Neuronal stem cell (in vitro differentiated cells): ENCODE results near the gene DCAF8L1.
"Not testable (repeated sequence)": the region's sequence is repeated elsewhere in the genome, so short reads cannot be mapped to it uniquely, and the experiment has no call there.

Source experiments
- DNase-seq: peaks from one replicate; pipeline ENCODE4 v3.0.0-alpha.2; 2013; ENCODE audit warnings: low spot score
- H2AFZ ChIP-seq: one replicate; pipeline ENCODE4 v1.6.1; 2013; ENCODE audit warnings: mild to moderate bottlenecking, low read length, inconsistent platforms
- H2AK5ac ChIP-seq: 2 replicates; pipeline ENCODE4 v1.6.1; 2013; ENCODE audit warnings: low read depth, mild to moderate bottlenecking, inconsistent platforms, low read length, moderate library complexity, mixed read lengths
- H2BK120ac ChIP-seq: 2 replicates; pipeline ENCODE4 v1.6.1; 2013; ENCODE audit warnings: low read depth, mild to moderate bottlenecking, inconsistent platforms, low read length, moderate library complexity, mixed read lengths
- H2BK12ac ChIP-seq: one replicate; pipeline ENCODE4 v1.6.1; 2013; ENCODE audit warnings: low read length, inconsistent platforms
- H2BK15ac ChIP-seq: 2 replicates; pipeline ENCODE4 v1.6.1; 2013; ENCODE audit warnings: mild to moderate bottlenecking, low read length, inconsistent platforms, mixed read lengths
- H2BK5ac ChIP-seq: one replicate; pipeline ENCODE4 v1.6.1; 2013; ENCODE audit warnings: inconsistent platforms, mild to moderate bottlenecking, low read length, moderate library complexity
- H3K14ac ChIP-seq: one replicate; pipeline ENCODE4 v1.6.1; 2013; ENCODE audit warnings: low read length, inconsistent platforms
- H3K18ac ChIP-seq: 2 replicates; pipeline ENCODE4 v1.6.1; 2013; ENCODE audit warnings: low read length, inconsistent platforms
- H3K23ac ChIP-seq: 2 replicates; pipeline ENCODE4 v1.6.1; 2013; ENCODE audit warnings: low read depth, mild to moderate bottlenecking, mixed read lengths, low read length, inconsistent platforms; ENCODE audit not compliant: poor library complexity
- H3K27ac ChIP-seq: replicated peaks from 3 replicates; pipeline ENCODE4 v1.5.1; 2013; ENCODE audit warnings: low read length, inconsistent platforms
- H3K27me3 ChIP-seq, 3 experiments: 2 replicates each; pipeline ENCODE4 v1.6.1; 2013; ENCODE audit warnings: low read length in 3 of 3, mild to moderate bottlenecking in 2 of 3, inconsistent platforms in 1 of 3, low read depth in 1 of 3, mixed read lengths in 1 of 3, moderate library complexity in 1 of 3; ENCODE audit not compliant: control insufficient read depth in 3 of 3, insufficient read depth in 3 of 3
- H3K36me3 ChIP-seq, 2 donors: replicated peaks in 1 of 2; 2 replicates each; pipeline ENCODE4 v1.6.1; 2013; ENCODE audit warnings: low read length in 2 of 2; ENCODE audit not compliant: control insufficient read depth in 2 of 2, insufficient read depth in 2 of 2
- H3K4ac ChIP-seq: 2 replicates; pipeline ENCODE4 v1.6.1; 2013; ENCODE audit warnings: inconsistent platforms, mild to moderate bottlenecking, low read length, moderate library complexity
- H3K4me1 ChIP-seq, 2 donors: 1 replicate in 1 of 2; 2 replicates in 1 of 2; pipeline ENCODE4 v1.6.1; 2013; ENCODE audit warnings: low read length in 2 of 2, low read depth in 1 of 2; ENCODE audit not compliant: control insufficient read depth in 2 of 2, insufficient read depth in 1 of 2
- H3K4me2 ChIP-seq: one replicate; pipeline ENCODE4 v1.6.1; 2013; ENCODE audit warnings: mild to moderate bottlenecking, low read length, inconsistent platforms; ENCODE audit not compliant: insufficient read depth, poor library complexity, severe bottlenecking
- H3K4me3 ChIP-seq, 2 donors: 2 replicates each; pipeline ENCODE4 v1.5.1; 2013; ENCODE audit warnings: low read length in 2 of 2, mild to moderate bottlenecking in 2 of 2, inconsistent platforms in 1 of 2, moderate library complexity in 1 of 2
- H3K79me1 ChIP-seq: one replicate; pipeline ENCODE4 v1.6.1; 2013; ENCODE audit warnings: low read depth, mild to moderate bottlenecking, inconsistent platforms, low read length, moderate library complexity
- H3K9ac ChIP-seq: one replicate; pipeline ENCODE4 v1.6.1; 2013; ENCODE audit warnings: mild to moderate bottlenecking, low read depth, low read length, inconsistent platforms; ENCODE audit not compliant: poor library complexity
- H3K9me3 ChIP-seq, 2 donors: replicated peaks in 1 of 2; 2 replicates each; pipeline versions ENCODE3 to v1.6.1; 2013; ENCODE audit warnings: low read length in 2 of 2, mild to moderate bottlenecking in 2 of 2, inconsistent platforms in 1 of 2, low read depth in 1 of 2, mixed read lengths in 1 of 2, moderate library complexity in 1 of 2; ENCODE audit not compliant: control insufficient read depth in 2 of 2, insufficient read depth in 1 of 2
- H4K8ac ChIP-seq: one replicate; pipeline ENCODE4 v1.6.1; 2013; ENCODE audit warnings: low read depth, mild to moderate bottlenecking, inconsistent platforms, low read length, moderate library complexity
- H4K91ac ChIP-seq: one replicate; pipeline ENCODE4 v1.6.1; 2013; ENCODE audit warnings: low read length, low read depth, mild to moderate bottlenecking, inconsistent platforms; ENCODE audit not compliant: poor library complexity
- WGBS, 2 donors: extraction: QIAGEN DNeasy Blood & Tissue Kit; methylation state at CpG; one replicate each; pipeline ENCODE4 v1.1.7; 2013; ENCODE audit warnings: missing lambda C conversion rate in 2 of 2, mixed read lengths in 1 of 2; ENCODE audit not compliant: insufficient read length in 2 of 2, insufficient replicate concordance in 1 of 2; ENCODE audit errors: extremely low coverage in 2 of 2; 5-methylcytosine and 5-hydroxymethylcytosine counted together

DCAF8L1 gene

DNA sequence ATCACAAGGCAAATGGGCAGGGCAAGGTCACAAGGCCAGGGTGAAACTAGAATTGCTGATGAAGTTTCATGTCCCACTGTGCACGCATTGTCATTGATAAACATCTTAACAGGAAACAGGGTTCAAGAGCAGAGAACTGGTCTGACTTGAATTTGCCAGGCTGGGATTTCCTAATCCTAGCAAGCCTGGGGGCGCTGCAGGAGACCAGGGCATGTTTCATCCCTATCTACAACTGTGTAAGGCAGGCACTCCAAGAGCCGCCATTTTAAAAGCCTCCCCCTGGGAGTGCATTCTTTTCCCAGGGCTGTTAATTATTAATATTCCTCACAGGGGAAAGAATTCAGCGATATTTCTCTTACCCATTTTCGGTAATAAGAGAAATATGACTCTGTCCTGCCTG, 15.9 kb downstream of the DCAF8L1 start:
- H2BK5ac ChIP-seq, H2BK120ac ChIP-seq, H2BK15ac ChIP-seq, H2BK12ac ChIP-seq, H3K36me3 ChIP-seq, H3K4me1 ChIP-seq, H3K23ac ChIP-seq, H3K4me3 ChIP-seq, H3K14ac ChIP-seq, H3K27me3 ChIP-seq, H2AK5ac ChIP-seq, H2AFZ ChIP-seq, H3K4ac ChIP-seq, H4K8ac ChIP-seq, H3K9ac ChIP-seq, H3K18ac ChIP-seq, H3K79me1 ChIP-seq, H3K4me2 ChIP-seq, DNase-seq, H4K91ac ChIP-seq, H3K9me3 ChIP-seq, H3K27ac ChIP-seq: not testable (repeated sequence)
- no CpG with 5 or more reads among the region's 5 CpGs for WGBS, 2 donors

DNA sequence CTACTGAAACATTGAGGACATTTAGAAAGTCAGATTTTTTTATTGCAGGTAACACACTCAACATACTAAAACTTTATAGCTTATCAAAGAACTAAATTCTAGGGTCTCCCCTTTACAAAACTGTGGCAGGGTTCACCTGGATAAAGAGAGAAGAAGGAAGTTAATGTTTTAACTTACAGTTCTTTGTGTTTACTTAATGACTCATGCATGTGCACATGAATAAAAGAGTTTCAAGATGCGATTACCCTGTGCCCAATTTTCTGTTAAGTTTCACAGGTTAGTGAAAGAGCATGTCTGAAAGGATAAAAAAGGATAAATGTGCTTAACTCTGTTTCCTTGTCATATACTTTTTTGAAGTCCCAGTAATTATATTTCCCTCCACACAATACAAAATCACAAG, 16.8 kb downstream of the DCAF8L1 start:
- Histone ChIP-seq H3K9me3 (no peaks in the 10 kb centered on the region), H3K9ac (no peak overlapping the region), H3K18ac (no peak overlapping the region), H2BK120ac (no peak overlapping the region), H2BK12ac (no peak overlapping the region), H2BK15ac (no peak overlapping the region), H2BK5ac (no peak overlapping the region), H3K79me1 (no peaks in the 10 kb centered on the region), H2AK5ac (no peak overlapping the region), H4K91ac (no peak overlapping the region), H3K27ac (no peak overlapping the region), H3K27me3 (no peaks in the 10 kb centered on the region), H3K4me1 (no peaks in the 10 kb centered on the region), H3K36me3 (no peaks in the 10 kb centered on the region), H3K14ac (no peak overlapping the region), H4K8ac (no peak overlapping the region), H3K4ac (no peak overlapping the region), H3K4me2 (no peak overlapping the region), H3K4me3 (no peak overlapping the region), H3K23ac (no peak overlapping the region), H2AFZ (no peak overlapping the region)
- no peak for DNase-seq
- WGBS, 2 donors, result no CpG with 5 or more reads among the region's 1 CpG

GRCh38 chrX:27960410-27960809, 20.8 kb downstream of the DCAF8L1 start:
- not testable (repeated sequence) for H3K14ac ChIP-seq, H3K27ac ChIP-seq, H3K9me3 ChIP-seq, H3K23ac ChIP-seq, H2BK120ac ChIP-seq, H3K18ac ChIP-seq, H2BK15ac ChIP-seq, H3K4me3 ChIP-seq, H2BK12ac ChIP-seq, H2BK5ac ChIP-seq, H3K27me3 ChIP-seq, H2AK5ac ChIP-seq, H4K8ac ChIP-seq, H3K79me1 ChIP-seq, H2AFZ ChIP-seq, H3K4me1 ChIP-seq, H4K91ac ChIP-seq, H3K9ac ChIP-seq, DNase-seq, H3K36me3 ChIP-seq, H3K4me2 ChIP-seq, H3K4ac ChIP-seq
- no CpG with 5 or more reads among the region's 5 CpGs for WGBS, 2 donors

GRCh38 chrX:27953171-27953570, 28.1 kb downstream of the DCAF8L1 start:
- Histone ChIP-seq H3K4me1 (no peaks in the 10 kb centered on the region), H2BK12ac (no peak overlapping the region), H2BK5ac (no peak overlapping the region), H3K23ac (no peak overlapping the region), H3K4ac (no peak overlapping the region), H2BK15ac (no peak overlapping the region), H3K36me3 (no peaks in the 10 kb centered on the region), H3K27me3 (no peaks in the 10 kb centered on the region), H3K79me1 (no peaks in the 10 kb centered on the region), H3K9me3 (no peaks in the 10 kb centered on the region), H3K9ac (no peak overlapping the region), H3K4me2 (no peak overlapping the region), H3K27ac (no peak overlapping the region), H4K8ac (no peak overlapping the region), H2AK5ac (no peak overlapping the region), H4K91ac (no peak overlapping the region), H2BK120ac (no peak overlapping the region), H3K18ac (no peak overlapping the region), H2AFZ (no peak overlapping the region), H3K4me3 (no peak overlapping the region), H3K14ac (no peak overlapping the region)
- no CpG with 5 or more reads among the region's 1 CpG for WGBS, 2 donors
- DNase-seq, result no peak
